Gastrocnemius medialis (tissue), 4 donors: ENCODE results near the gene TIMM8B.

Experiments
- POLR2A ChIP-seq, 2 donors: fragments of 450-650 bp; IDR thresholded peaks; one replicate each; pipeline ENCODE4 v1.6.1; 2017; ENCODE audit warnings: antibody characterized with exemption in 2 of 2, mild to moderate bottlenecking in 2 of 2, moderate library complexity in 2 of 2
- TF ChIP-seq, protein P1 (sequence below), 5 experiments: fragments of 450-650 bp in 3 of 5; fragments of 200-600 bp in 2 of 5; sonication (generic) in 2 of 5; IDR thresholded peaks in 4 of 5; conservative IDR thresholded peaks in 1 of 5; 1 replicate in 4 of 5; 2 replicates in 1 of 5; pipeline ENCODE4 v1.5.1; 2016 to 2019; ENCODE audit warnings: antibody characterized with exemption in 5 of 5, mild to moderate bottlenecking in 3 of 5, moderate library complexity in 3 of 5

DNA sequence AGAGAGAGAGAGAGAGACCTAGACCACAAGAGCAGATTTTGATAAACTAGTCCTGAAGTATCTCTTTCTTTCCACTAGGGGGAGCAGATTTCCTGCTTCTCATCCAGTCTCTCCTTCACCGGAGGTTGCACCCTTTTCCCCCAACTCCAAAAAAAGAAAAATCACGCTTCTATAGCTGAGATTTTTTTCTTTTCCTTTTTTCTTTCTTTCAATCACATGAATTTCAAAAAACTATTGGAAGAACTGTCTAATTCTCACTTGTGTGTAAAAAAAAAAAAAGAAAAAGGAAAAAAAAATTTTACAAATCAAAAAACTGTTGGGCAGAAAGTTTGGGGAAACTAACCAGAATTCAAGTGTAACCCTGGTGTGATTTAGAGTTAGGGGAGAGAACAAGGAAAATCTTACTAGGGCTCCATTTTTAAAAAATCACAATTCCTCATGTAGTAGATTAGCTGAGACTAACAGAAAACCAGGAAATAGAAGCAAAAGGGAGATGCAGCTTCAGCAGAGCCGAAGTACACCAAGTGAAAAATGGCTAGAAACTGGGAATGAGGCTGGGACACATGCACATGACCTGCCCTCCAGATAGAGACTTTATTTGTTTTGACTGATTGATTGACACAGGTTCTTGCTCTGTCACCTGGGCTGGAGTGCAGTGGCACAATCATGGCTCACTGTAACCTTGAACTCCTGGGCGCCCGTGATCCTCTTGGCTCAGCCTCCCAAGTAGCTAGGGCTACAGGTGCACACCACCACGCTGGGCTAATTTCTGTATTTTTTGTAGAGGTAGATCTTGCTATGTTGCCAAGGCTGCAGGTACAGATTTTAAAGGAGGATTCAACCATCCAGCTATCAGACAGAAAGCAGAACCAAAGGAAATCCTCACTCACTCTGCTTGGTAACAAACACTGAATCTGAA, 27.2 kb upstream of the TIMM8B start:
- TF ChIP-seq, protein P1, sequence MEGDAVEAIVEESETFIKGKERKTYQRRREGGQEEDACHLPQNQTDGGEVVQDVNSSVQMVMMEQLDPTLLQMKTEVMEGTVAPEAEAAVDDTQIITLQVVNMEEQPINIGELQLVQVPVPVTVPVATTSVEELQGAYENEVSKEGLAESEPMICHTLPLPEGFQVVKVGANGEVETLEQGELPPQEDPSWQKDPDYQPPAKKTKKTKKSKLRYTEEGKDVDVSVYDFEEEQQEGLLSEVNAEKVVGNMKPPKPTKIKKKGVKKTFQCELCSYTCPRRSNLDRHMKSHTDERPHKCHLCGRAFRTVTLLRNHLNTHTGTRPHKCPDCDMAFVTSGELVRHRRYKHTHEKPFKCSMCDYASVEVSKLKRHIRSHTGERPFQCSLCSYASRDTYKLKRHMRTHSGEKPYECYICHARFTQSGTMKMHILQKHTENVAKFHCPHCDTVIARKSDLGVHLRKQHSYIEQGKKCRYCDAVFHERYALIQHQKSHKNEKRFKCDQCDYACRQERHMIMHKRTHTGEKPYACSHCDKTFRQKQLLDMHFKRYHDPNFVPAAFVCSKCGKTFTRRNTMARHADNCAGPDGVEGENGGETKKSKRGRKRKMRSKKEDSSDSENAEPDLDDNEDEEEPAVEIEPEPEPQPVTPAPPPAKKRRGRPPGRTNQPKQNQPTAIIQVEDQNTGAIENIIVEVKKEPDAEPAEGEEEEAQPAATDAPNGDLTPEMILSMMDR (IDR thresholded peaks at IDR 0.05 in 4 of 5, conservative IDR thresholded peaks at IDR 0.05 in 1 of 5): peak; percentile 39 to 75 (median 55)
- TF ChIP-seq POLR2A (IDR thresholded peaks at IDR 0.05): no peak
